ENCODE results near the gene ZDHHC14. TPM values are rescaled to one million over a fixed set of nuclear protein-coding genes. Genes with fewer than 3 reads are reported as not detected.

The ZDHHC14 gene
- total and polyA plus RNA-seq, 4 donors, result 4.3 to 18.3 (median 8.9) TPM

GRCh38 chr6:157453131-157453530 lies 72.1 kb downstream of the ZDHHC14 start:
- H3K27ac ChIP-seq (ENCODE audit: low read depth in 1 of 2, low read length in 1 of 2), result no peak overlapping the region
- no peak for TF ChIP-seq CTCF (IDR thresholded peaks at IDR 0.05; ENCODE audit: control extremely low read depth, extremely low read depth)
- H3K4me3 ChIP-seq, result no peak overlapping the region
- peaks cover 0 to 8% (median 0%) of the 10 kb centered on the region in 5 donors for H3K4me1 ChIP-seq (ENCODE audit: control insufficient read depth in 5 of 5, insufficient read depth in 5 of 5, low read length in 5 of 5)
- ATAC-seq (ENCODE audit: insufficient read depth, low FRiP score) (no peak), DNase-seq (no peak)
- H3K9me3 ChIP-seq (ENCODE audit: control insufficient read depth in 4 of 4, insufficient read depth in 3 of 4, low read length in 3 of 4), result no peaks in the 10 kb centered on the region
- no peaks in the 10 kb centered on the region for H3K27me3 ChIP-seq (ENCODE audit: control insufficient read depth in 3 of 3, insufficient read depth in 3 of 3, low read length in 2 of 3)
- WGBS, 2 donors, result 69 to 90% methylated on average over 4 of the region's 4 CpGs
- peaks cover 0 to 5% (median 0%) of the 10 kb centered on the region in 4 donors for H3K36me3 ChIP-seq (ENCODE audit: control insufficient read depth in 4 of 4, insufficient read depth in 4 of 4, low read length in 4 of 4)
- no peak overlapping the region for H3K9ac ChIP-seq (ENCODE audit: insufficient read depth in 1 of 2, low read length in 2 of 2)

- TF ChIP-seq CTCF (IDR thresholded peaks at IDR 0.05; ENCODE audit: control extremely low read depth, extremely low read depth), result no peak
- peaks cover 0 to 8% (median 0%) of the 10 kb centered on the region in 5 donors for H3K4me1 ChIP-seq (ENCODE audit: control insufficient read depth in 5 of 5, insufficient read depth in 5 of 5, low read length in 5 of 5)
- no peak overlapping the region for H3K9ac ChIP-seq (ENCODE audit: insufficient read depth in 1 of 2, low read length in 2 of 2)
- no peaks in the 10 kb centered on the region for H3K27me3 ChIP-seq (ENCODE audit: control insufficient read depth in 3 of 3, insufficient read depth in 3 of 3, low read length in 2 of 3)
- no peak overlapping the region for H3K27ac ChIP-seq (ENCODE audit: low read depth in 1 of 2, low read length in 1 of 2)
- ATAC-seq (ENCODE audit: insufficient read depth, low FRiP score) (no peak), DNase-seq (no peak)
- peaks cover 0 to 5% (median 0%) of the 10 kb centered on the region in 4 donors for H3K36me3 ChIP-seq (ENCODE audit: control insufficient read depth in 4 of 4, insufficient read depth in 4 of 4, low read length in 4 of 4)
- no peak overlapping the region for H3K4me3 ChIP-seq
- H3K9me3 ChIP-seq (ENCODE audit: control insufficient read depth in 4 of 4, insufficient read depth in 3 of 4, low read length in 3 of 4), result no peaks in the 10 kb centered on the region
These were observed 73.0 kb downstream of the ZDHHC14 start for GRCh38 chr6:157453978-157454377.

GRCh38 chr6:157454762-157455714 lies 74.0 kb downstream of the ZDHHC14 start:
- no peak for TF ChIP-seq CTCF (IDR thresholded peaks at IDR 0.05; ENCODE audit: control extremely low read depth, extremely low read depth)
- ATAC-seq (ENCODE audit: insufficient read depth, low FRiP score), result no peak
- Histone ChIP-seq H3K9me3 (ENCODE audit: control insufficient read depth in 4 of 4, insufficient read depth in 3 of 4, low read length in 3 of 4) (no peaks in the 10 kb centered on the region), H3K4me1 (ENCODE audit: control insufficient read depth in 5 of 5, insufficient read depth in 5 of 5, low read length in 5 of 5) (peaks cover 0 to 8% (median 0%) of the 10 kb centered on the region in 5 donors), H3K27me3 (ENCODE audit: control insufficient read depth in 3 of 3, insufficient read depth in 3 of 3, low read length in 2 of 3) (no peaks in the 10 kb centered on the region), H3K27ac (ENCODE audit: low read depth in 1 of 2, low read length in 1 of 2) (no peak overlapping the region), H3K9ac (ENCODE audit: insufficient read depth in 1 of 2, low read length in 2 of 2) (no peak overlapping the region), H3K4me3 (no peak overlapping the region), H3K36me3 (ENCODE audit: control insufficient read depth in 4 of 4, insufficient read depth in 4 of 4, low read length in 4 of 4) (peaks cover 0 to 5% (median 0%) of the 10 kb centered on the region in 4 donors)
- no peak for DNase-seq
- WGBS, 2 donors, result 89 to 92% methylated on average over 14 of the region's 14 CpGs

All from lung (tissue), 12 donors.